Cardiac atrium fibroblast (primary cell): Measurements from ENCODE around the gene RELA. TPM values are rescaled to one million over a fixed set of nuclear protein-coding genes. Genes with fewer than 3 reads are reported as not detected.

ENCODE experiments used
- total RNA-seq: library from RNA; depleted of rRNA; stranded (reverse); fragments of >200 nt; gene quantifications from 2 replicates; pipeline ENCODE4 v1.2.3, GENCODE V29; 2015

RELA gene
- 50.2 and 56.4 TPM in 2 replicates for total RNA-seq

GRCh38 chr11:65662799-65663638 is at the start of gene RELA:
RELA (minus strand) TSS chr11:65662916; CDS start chr11:65662832, 84 bp downstream.

GRCh38 chr11:65711785-65712632 is 49.3 kb upstream of the RELA start, which contains the start of gene KAT5:
KAT5 (plus strand) TSS chr11:65712252; CDS start chr11:65712268, 16 bp downstream.

GRCh38 chr11:65637794-65638419 is 24.8 kb downstream of the RELA start, which contains the start of gene SIPA1:
SIPA1 (plus strand) TSS chr11:65638101; CDS start chr11:65640922, 2,821 bp downstream.

GRCh38 chr11:65615229-65615949 is 47.3 kb downstream of the RELA start, which contains the start of gene PCNX3:
PCNX3 (plus strand) TSS chr11:65615776; CDS start chr11:65616312, 536 bp downstream.

Other genes starting within 250 kb of the RELA start
- 39.0 and 52.0 TPM in 2 replicates for gene NEAT1, start 240.1 kb downstream of the RELA start, total RNA-seq
- 1,858 and 1,913 TPM in 2 replicates for gene MALAT1, start 163.9 kb downstream of the RELA start, total RNA-seq
- gene SCYL1, start 137.8 kb downstream of the RELA start, total RNA-seq, result 103 and 141 TPM in 2 replicates
- 70.6 and 101 TPM in 2 replicates for gene LTBP3, start 104.6 kb downstream of the RELA start, total RNA-seq
- gene ZNRD2, start 92.4 kb downstream of the RELA start, total RNA-seq, result 20.9 and 53.0 TPM in 2 replicates
- 19.0 and 23.7 TPM in 2 replicates for gene FAM89B, start 90.4 kb downstream of the RELA start, total RNA-seq
- gene EHBP1L1, start 86.9 kb downstream of the RELA start, total RNA-seq, result 38.6 and 80.3 TPM in 2 replicates
- gene KCNK7, start 67.1 kb downstream of the RELA start, total RNA-seq, result not detected in 2 replicates
- 38.1 and 39.9 TPM in 2 replicates for gene MAP3K11, start 48.7 kb downstream of the RELA start, total RNA-seq
- 27.1 and 30.1 TPM in 2 replicates for gene PCNX3, start 47.1 kb downstream of the RELA start, total RNA-seq
- gene SIPA1, start 24.8 kb downstream of the RELA start, total RNA-seq, result 8.3 and 10.7 TPM in 2 replicates
- gene KAT5, start 49.3 kb upstream of the RELA start, total RNA-seq, result 23.8 and 33.6 TPM in 2 replicates
- gene RNASEH2C, start 57.9 kb upstream of the RELA start, total RNA-seq, result 55.7 and 59.4 TPM in 2 replicates
- 11.2 and 14.4 TPM in 2 replicates for gene AP5B1, start 118.1 kb upstream of the RELA start, total RNA-seq
- not detected in 2 replicates for gene OVOL1, start 124.1 kb upstream of the RELA start, total RNA-seq
- gene SNX32, start 171.0 kb upstream of the RELA start, total RNA-seq, result 0.32 and 1.3 TPM in 2 replicates
- gene CFL1, start 195.3 kb upstream of the RELA start, total RNA-seq, result 1,265 and 1,321 TPM in 2 replicates
- gene MUS81, start 197.5 kb upstream of the RELA start, total RNA-seq, result 32.7 and 38.1 TPM in 2 replicates
- gene EFEMP2, start 209.9 kb upstream of the RELA start, total RNA-seq, result 199 and 280 TPM in 2 replicates
- gene CTSW, start 216.9 kb upstream of the RELA start, total RNA-seq, result not detected in 2 replicates
- 101 and 125 TPM in 2 replicates for gene FIBP, start 225.6 kb upstream of the RELA start, total RNA-seq
- 75.8 and 91.2 TPM in 2 replicates for gene CCDC85B, start 227.8 kb upstream of the RELA start, total RNA-seq
- gene FOSL1, start 237.5 kb upstream of the RELA start, total RNA-seq, result 33.4 and 37.7 TPM in 2 replicates